GM18873 (cell line): ENCODE results near the gene RORC.
"Not testable (repeated sequence)": the region's sequence is repeated elsewhere in the genome, so short reads cannot be mapped to it uniquely, and the experiment has no call there.

ENCODE experiments used
- ATAC-seq: cut with Tn5 transposase; IDR thresholded peaks from one replicate; pipeline ENCODE4 v1.9.1; 2021; ENCODE audit warnings: mild to moderate bottlenecking, moderate library complexity, moderate number of reproducible peaks; ENCODE audit not compliant: unreplicated experiment, low FRiP score

RORC gene

GRCh38 chr1:151831605-151832004 lies at the start of gene RORC:
Gene RORC (minus strand): TSS chr1:151831802. CDS start chr1:151831764, 38 bp downstream.
- ATAC-seq, result no peak

DNA sequence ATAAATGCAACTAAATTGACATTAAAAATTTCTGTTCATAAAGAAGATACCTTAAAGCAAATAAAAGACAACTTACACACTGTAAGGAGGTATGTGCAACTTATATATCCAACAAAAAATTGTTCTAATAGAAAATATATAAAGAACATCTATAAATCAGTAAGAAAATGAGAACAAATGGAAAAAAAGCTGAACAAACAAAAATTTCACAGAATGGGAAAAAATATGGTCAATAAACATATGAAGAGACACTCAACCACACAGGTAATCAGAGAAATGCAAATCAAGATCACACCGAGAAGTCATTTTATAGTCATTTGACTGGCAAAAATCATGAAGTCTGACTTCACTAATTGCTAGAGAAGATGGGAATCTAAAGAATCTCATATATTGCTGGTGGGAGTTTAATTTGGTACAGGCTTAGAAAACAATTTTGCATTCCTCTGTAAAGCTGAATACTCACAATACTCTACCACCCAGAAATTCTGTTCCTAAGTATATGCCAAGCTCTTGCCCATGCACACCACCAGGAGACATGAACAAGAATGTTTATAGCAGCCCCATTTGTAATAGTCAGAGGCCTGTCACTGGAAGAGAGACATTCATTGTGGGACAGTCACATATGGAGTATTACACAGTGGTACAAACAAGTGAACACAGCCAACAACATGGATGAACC lies 44.0 kb upstream of the RORC start:
- no peak for ATAC-seq

DNA sequence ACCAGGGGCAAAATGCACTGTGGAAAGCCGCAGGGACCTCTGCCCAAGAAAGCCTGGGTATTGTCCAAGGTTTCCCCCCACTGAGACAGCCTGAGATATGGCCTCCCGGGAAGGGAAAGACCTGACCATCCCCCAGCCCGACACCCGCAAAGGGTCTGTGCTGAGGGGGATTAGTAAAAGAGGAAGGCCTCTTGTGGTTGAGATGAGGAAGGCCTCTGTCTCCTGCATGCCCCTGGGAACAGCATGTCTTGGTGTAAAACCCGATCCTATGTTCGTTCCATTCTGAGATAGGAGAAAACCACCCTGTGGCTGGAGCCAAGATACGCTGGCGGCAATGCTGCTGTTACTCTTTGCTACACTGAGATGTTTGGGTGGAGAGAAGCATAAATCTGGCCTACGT lies 41.2 kb upstream of the RORC start:
- not testable (repeated sequence) for ATAC-seq

GRCh38 chr1:151871284-151872030 lies 39.9 kb upstream of the RORC start:
- no peak for ATAC-seq

DNA sequence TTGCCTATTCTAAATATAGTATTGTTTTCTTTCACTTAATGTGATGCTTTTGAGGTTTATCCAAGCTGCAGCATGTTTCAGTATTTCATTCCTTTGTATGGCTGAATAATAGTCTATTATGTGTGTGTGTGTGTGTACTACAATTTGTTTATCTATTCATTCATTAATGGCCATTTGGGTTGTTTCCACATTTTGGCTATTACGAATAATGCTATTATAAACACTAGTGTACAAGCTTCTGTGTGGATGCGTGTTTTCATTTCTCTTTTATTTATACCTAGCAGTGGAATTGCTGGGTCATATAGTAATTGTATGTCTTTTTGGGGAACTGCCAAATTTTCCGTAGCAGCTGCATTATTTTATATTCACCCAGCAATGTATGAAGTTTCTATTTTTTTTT lies 36.9 kb upstream of the RORC start:
- no peak for ATAC-seq

DNA sequence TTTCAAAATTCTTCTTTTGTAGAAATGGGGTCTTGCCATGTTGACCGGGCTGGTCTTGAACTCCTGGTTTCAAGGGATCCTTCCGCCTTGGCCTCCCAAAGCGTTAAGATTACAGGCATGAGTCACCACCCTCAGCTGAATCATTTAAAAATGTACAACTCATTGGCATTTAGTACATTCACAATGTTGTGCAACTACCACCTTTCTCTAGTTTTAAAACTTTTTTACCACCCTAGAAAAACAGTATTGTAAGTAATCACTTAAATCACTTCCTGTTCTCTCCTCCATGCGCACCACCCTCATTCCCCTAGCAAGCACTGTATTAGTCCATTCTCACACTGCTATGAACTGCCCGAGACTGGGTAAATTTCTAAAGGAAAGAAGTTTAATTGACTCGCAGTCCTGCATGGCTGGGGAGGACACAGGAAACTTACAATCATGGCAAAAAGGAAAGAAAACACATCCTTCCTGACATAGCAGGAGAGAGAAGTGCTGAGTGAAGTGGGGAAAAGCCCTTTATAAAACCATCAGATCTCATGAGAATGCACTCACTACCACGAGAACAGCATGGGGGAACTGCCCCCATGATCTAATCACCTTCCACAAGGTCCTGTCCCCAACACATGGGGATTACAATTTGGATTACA lies 36.3 kb upstream of the RORC start:
- ATAC-seq, result no peak

DNA sequence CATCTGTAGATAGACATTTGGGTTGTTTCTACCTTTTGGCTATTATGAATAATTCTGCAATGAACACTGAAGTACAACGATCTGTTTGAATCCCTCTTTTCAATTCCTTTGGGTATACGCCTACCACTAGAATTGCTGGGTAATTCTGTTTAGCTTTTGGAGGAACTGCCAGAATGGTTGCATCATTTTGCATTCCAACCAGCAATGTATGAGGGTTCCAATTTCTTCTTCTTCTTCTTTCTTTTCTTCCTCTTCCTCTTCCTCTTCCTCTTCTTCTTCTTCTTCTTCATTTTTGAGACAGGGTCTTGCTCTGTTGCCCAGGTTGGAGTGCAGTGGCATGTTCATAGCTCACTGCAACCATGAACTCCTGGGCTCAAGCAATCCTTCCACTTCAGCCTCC lies 35.7 kb upstream of the RORC start:
- no peak for ATAC-seq

DNA sequence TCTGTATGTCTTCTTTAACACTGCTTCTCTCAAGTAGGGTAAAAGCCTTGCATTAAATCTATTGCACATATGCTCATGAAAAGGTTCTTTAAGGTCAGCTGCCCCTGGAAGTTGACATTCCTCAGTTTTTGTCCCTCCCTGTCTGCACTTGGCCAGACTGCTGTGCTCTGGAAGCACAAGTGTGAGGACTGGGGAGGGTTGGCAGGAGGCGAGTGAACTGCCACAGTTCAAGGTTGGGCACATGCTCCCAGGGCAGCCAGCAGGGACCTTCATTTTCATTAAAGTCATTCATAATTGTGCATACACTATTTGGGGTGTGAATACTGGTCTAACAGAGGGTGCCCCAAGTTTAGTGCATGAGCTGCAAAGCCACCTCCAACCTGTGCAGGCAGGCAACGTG lies 32.8 kb upstream of the RORC start:
- ATAC-seq, result no peak

DNA sequence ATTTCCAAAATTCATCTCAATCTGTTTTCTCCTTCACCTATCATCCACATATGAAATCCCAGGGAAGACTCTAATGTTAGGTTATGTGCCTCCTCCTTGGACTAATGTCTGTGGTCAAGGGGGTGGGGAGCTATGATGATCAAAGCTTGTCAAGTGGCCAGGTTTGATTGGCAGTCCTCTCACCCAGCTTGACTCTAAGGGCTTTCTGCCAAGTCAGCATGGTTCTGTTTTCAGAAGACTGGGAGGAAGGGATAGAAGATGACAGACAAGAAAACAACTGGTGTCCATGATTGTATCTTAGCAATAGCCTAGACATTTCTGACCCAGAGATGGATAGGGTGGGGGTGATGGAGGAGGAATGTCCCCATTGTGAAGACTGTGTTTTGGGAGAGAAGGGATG lies 31.0 kb upstream of the RORC start:
- no peak for ATAC-seq

DNA sequence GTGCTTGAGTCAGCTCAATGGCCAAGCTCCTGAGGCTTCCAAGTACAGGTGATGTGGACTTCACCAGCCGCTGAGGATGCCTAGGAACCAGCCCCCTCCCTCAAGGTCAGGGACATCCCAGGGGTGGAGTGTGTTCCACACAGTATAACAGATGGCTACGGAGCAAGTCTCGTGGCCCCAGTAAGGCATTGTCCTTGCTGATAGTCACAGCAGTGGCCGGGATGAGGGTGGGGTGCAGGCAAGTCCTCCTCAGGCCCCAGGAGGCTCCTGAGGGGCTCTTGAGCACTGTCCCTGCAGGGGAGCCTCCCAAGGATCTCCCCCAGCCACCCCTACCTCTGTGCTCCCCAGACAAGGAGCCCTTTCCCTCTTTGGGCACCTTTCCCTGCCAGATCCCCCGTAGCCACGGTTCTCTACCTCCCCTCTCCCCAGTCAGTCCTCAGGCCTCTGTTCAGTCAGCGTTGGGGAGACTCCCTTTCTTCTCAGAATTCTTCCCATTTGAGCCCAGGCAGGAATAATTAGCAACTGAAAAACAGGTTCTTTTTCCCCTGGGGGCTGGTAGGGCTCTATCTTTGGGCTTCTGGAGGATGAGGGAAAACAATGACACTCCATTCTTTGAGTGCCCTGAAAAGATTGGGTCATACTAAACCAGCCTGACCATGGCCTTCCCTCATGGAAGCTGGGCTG lies 29.0 kb upstream of the RORC start:
- no peak for ATAC-seq

GRCh38 chr1:151859891-151860293 lies 28.3 kb upstream of the RORC start:
- ATAC-seq, result no peak

GRCh38 chr1:151858886-151859665 lies 27.5 kb upstream of the RORC start:
- no peak for ATAC-seq

GRCh38 chr1:151858030-151858746 lies 26.6 kb upstream of the RORC start:
- no peak for ATAC-seq

- ATAC-seq, result no peak
Observed at GRCh38 chr1:151855933-151856332, 24.3 kb upstream of the RORC start.

DNA sequence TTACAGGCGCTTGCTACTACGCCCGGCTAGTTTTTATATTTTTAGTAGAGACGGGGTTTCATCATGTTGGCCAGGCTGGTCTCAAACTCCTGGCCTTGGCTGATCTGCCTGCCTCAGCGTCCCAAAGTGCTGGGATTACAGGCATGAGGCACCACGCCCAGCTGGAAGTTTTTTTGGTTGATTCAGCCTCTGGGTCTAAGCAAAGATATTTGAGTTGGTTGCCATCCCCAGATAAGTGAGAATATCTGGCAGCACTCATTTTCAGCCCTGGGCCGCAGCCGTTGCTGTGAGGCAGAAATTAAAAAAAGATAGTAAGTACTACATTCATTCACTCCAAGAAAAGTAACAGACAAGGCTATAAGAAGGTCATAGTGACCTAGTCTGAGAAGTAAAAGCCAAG lies 23.9 kb upstream of the RORC start:
- ATAC-seq, result not testable (repeated sequence)

- ATAC-seq, result no peak
Observed at GRCh38 chr1:151854658-151855057, 23.1 kb upstream of the RORC start.

- no peak for ATAC-seq
Observed at GRCh38 chr1:151853411-151853943, 21.9 kb upstream of the RORC start, which contains the start of gene THEM5. Gene THEM5 (minus strand): TSS chr1:151853712. CDS start chr1:151853565, 147 bp downstream.

DNA sequence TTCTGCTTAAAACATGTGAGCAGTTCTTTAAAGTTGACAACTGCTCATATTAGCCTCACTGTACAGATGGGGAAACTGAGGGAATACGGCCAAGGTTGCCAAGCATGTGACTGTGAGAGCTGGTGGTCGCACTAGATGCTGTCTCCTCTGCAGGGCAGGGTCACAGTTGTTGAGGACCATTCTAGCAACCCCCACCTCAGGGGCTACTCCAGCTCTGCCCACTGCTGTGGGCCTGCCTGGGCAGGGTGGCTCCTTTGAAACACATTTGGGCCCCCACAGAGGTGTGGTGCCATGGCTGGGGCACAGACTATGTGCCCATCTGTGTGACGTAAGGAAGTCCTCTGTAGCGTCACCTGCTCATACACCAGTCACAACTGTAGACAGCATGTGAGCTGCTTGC lies 21.1 kb upstream of the RORC start:
- ATAC-seq, result no peak

GRCh38 chr1:151851886-151852285 lies 20.3 kb upstream of the RORC start:
- no peak for ATAC-seq
